NOMO-1 treated with dmso at 0.1 percent for 144 hours (cell line): ENCODE data around the gene EZR.

Experiments
- DNase-seq: peaks from one replicate; lab custom pipeline; 2025; ENCODE audit not compliant: unreplicated experiment; lab: John Stamatoyannopoulos, UW

Gene EZR

GRCh38 chr6:158737710-158738615, 81.2 kb downstream of the EZR start:
- peak; percentile 86 for DNase-seq

- DNase-seq = no peak
Observed at GRCh38 chr6:158737082-158737709, 82.0 kb downstream of the EZR start.

- DNase-seq = no peak
Observed at GRCh38 chr6:158735009-158735408, 84.2 kb downstream of the EZR start.

GRCh38 chr6:158730541-158730907, 88.6 kb downstream of the EZR start:
- DNase-seq = no peak

GRCh38 chr6:158729906-158730540, 89.1 kb downstream of the EZR start:
- no peak for DNase-seq

GRCh38 chr6:158725704-158726103, 93.5 kb downstream of the EZR start:
- no peak for DNase-seq

- DNase-seq = no peak
Observed at GRCh38 chr6:158722176-158722729, 96.9 kb downstream of the EZR start.

- DNase-seq = no peak
Observed at GRCh38 chr6:158718461-158719046, 100.6 kb downstream of the EZR start.

- DNase-seq = no peak
Observed at GRCh38 chr6:158717341-158718330, 101.5 kb downstream of the EZR start.
